Stimulated activated CD8-positive, alpha-beta memory T cell treated with anti-CD3 and anti-CD28 coated beads, Interleukin-12 subunit alpha, Interleukin-12 subunit beta, amount 100 ng/mL, for 24 hours (primary cell): ENCODE results near the gene TRAF7.

Experiments
- DNase-seq: peaks from one replicate; pipeline ENCODE4 v3.0.0-alpha.2; 2020; ENCODE audit errors: extremely low read depth

Gene TRAF7

GRCh38 chr16:2147981-2148671 lies 7.5 kb upstream of the TRAF7 start, which contains the start of gene RAB26:
RAB26 (plus strand) TSS chr16:2148625; CDS start chr16:2148784, 159 bp downstream.
- no peak for DNase-seq

GRCh38 chr16:2148714-2149629 lies 6.6 kb upstream of the TRAF7 start:
- no peak for DNase-seq

GRCh38 chr16:2149630-2150417 lies 5.8 kb upstream of the TRAF7 start:
- no peak for DNase-seq

- DNase-seq, result no peak
These were observed 5.0 kb upstream of the TRAF7 start for GRCh38 chr16:2150418-2151187.

- DNase-seq, result no peak
These were observed 4.1 kb upstream of the TRAF7 start for GRCh38 chr16:2151188-2152091.

GRCh38 chr16:2152695-2153506 lies 2.7 kb upstream of the TRAF7 start:
- no peak for DNase-seq

GRCh38 chr16:2154533-2155090 lies 970 bp upstream of the TRAF7 start:
- DNase-seq, result no peak

GRCh38 chr16:2155977-2156848 lies 631 bp downstream of the TRAF7 start:
- no peak for DNase-seq

GRCh38 chr16:2156849-2157224 lies 1.3 kb downstream of the TRAF7 start:
- no peak for DNase-seq

- no peak for DNase-seq
These were observed 2.1 kb downstream of the TRAF7 start for GRCh38 chr16:2157480-2158261.

GRCh38 chr16:2158262-2158638 lies 2.7 kb downstream of the TRAF7 start:
- DNase-seq, result no peak

GRCh38 chr16:2159175-2159838 lies 3.7 kb downstream of the TRAF7 start:
- no peak for DNase-seq

GRCh38 chr16:2160915-2161551 lies 5.5 kb downstream of the TRAF7 start:
- DNase-seq, result no peak

GRCh38 chr16:2161911-2162310 lies 6.3 kb downstream of the TRAF7 start:
- DNase-seq, result no peak

- DNase-seq, result no peak
These were observed 7.1 kb downstream of the TRAF7 start for GRCh38 chr16:2162676-2163118.

- no peak for DNase-seq
These were observed 7.8 kb downstream of the TRAF7 start for GRCh38 chr16:2163211-2163881.
